NCI-H1694 treated with DMSO at 0.1 percent for 48 hours (cell line): ENCODE results near the gene LGSN.
"Not testable (repeated sequence)": the region's sequence is repeated elsewhere in the genome, so short reads cannot be mapped to it uniquely, and the experiment has no call there.

Experiments
- DNase-seq: peaks from one replicate; lab custom pipeline; 2025; lab: John Stamatoyannopoulos, UW

Gene LGSN

GRCh38 chr6:63236398-63236817 is 83.4 kb downstream of the LGSN start:
- DNase-seq, result no peak

GRCh38 chr6:63230511-63230910 is 89.3 kb downstream of the LGSN start:
- DNase-seq, result not testable (repeated sequence)

- DNase-seq, result not testable (repeated sequence)
Measured at GRCh38 chr6:63230027-63230426, 89.8 kb downstream of the LGSN start.

GRCh38 chr6:63227928-63228894 is 91.6 kb downstream of the LGSN start:
- not testable (repeated sequence) for DNase-seq

- not testable (repeated sequence) for DNase-seq
Measured at GRCh38 chr6:63225987-63226386, 93.8 kb downstream of the LGSN start.
